HG02870 (cell line): ENCODE data around the gene PAX8.
"Not testable (repeated sequence)": the region's sequence is repeated elsewhere in the genome, so short reads cannot be mapped to it uniquely, and the experiment has no call there.

Source experiments
- ATAC-seq: cut with Tn5 transposase; IDR thresholded peaks from one replicate; pipeline ENCODE4 v1.9.1; 2021; ENCODE audit warnings: mild to moderate bottlenecking, moderate library complexity; ENCODE audit not compliant: unreplicated experiment

Gene PAX8

GRCh38 chr2:113238871-113239839 is 39.6 kb downstream of the PAX8 start:
- no peak for ATAC-seq

DNA sequence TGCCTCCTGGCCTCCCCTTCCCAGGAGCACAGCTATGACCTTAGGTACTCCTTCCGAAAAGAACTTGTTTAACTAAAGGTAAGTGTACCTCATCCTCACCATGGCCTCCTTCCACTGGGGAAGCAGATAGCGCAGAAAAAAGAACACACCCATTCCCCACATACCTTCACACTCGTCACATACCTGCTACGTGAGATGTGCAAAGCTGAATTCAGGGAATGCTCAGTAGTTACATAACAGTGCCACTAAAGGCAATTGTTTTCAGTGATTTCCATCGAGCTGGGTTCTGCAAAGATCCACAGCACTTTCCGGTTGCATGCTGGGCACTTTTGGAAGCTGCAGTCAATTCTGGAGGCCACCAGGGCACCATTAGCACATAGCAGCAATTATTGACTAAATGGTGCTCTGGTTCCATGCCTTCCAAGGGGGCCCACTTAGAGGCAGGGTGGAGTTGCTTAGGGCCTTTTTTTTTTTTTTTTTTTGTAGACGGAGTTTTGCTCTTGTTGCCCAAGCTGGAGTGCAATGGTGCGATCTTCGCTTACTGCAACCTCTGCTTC is 41.0 kb downstream of the PAX8 start:
- ATAC-seq, result no peak

DNA sequence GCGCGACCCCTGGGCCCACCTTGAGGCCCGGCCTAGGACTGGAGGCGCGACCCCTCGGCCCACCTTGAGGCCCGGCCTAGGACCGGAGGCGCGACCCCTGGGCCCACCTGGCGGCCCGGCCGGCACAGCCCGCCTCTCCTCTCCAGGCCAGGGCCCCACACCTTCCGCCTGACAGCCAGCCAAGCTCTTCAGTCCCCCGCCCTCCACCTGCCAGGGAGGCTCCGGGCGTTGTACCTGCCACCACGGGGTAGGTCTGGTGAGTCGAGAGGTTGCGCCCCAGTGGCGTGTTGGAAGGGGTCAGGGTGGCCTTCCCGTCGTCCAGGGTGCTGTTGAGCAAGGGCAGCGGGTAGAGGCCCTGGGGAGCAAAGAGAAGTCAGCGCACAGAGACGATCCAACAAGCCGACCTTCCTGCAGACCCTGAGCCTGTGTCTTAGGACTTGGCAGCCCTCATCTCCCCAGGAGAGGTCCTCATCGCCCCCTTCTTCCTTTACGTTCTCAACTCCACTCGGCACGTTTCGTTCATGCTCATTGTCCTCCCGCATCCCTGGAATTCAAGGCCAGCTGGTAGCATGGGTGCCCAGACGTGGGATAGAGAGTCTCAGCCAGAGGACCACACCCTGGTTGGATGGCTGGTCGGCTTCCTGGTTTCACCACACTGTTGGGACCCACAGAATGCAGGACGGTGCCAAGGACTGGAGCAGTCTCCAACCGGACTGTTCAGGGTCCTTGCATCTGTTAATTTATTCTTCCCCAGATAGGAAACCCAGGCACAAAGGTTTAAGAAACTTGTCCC is 42.2 kb downstream of the PAX8 start:
- no peak for ATAC-seq

DNA sequence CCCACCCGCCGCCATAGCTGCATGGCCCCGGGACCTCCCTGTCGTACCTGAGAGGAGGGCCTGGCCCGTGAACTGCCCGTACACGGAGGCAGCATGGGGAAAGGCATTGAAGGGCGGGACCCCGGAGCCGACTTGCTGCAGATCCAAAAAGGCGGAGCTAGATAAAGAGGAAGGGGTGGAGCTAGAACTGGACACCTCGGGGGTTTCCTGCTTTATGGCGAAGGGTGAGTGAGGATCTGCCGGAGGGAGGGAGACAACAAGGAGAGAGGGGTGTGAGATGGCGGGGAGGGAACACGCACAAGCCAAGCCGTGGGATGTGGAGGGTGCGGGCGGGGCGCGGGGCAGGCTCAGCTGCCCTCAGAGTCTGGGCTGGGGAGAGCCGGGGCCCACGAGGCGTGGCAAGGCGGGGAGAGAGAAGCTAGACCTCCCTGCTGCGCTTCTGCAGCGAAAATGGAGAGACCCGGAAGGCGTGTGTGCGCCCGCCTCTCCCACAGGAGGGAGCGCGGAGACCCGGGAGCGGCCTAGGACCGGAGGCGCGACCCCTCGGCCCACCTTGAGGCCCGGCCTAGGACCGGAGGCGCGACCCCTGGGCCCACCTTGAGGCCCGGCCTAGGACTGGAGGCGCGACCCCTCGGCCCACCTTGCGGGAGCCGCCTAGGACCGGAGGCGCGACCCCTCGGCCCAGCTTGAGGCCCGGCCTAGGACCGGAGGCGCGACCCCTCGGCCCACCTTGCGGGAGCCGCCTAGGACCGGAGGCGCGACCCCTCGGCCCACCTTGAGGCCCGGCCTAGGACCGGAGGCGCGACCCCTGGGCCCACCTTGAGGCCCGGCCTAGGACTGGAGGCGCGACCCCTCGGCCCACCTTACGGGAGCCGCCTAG is 43.1 kb downstream of the PAX8 start:
- ATAC-seq, result not testable (repeated sequence)

- no peak for ATAC-seq
Measured at GRCh38 chr2:113234721-113235346, 43.9 kb downstream of the PAX8 start.

DNA sequence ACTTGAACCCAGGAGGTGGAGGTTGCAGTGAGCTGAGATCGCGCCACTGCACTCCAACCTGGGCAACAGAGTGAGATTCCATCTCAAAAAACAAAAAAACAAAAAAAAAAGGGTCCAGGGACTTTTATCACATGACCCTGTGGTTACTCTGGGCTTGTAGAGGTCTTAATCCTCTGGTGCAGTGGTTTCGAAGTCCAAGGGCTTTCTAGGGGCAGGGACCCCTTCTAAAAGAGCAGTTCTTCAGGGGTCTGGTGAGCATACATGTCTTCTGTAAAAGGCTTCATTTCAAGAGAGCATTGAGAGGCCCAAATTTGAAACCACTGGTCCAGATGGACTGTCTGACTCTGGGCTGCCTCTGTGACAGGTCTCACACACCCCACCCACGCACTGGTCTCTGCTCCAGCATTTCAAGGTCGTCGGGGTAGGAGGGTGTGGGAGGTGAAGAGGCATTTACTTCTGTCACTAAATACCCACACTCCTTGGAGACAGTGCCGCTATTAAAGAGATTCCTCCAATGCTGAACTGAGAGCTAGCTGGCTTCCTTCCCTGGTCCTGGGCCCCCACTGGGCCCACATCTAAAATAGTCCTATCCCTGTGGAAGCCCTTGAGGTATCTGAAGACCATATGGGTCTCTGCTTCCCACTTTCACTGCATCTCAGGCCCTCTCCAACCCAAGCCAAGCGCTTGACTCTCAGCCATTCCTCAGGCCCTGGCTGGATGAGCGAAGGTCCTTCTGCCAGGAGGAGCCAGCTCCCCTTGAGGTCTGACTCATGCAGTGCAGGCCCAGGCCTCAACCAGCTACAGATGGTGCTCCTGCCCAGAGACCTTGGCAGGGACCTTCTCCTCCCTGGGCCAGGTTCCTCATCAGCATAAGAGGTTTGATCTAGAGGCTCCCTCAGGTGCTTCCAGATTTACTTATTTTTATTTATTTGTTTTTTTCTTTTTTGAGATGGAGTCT is 44.8 kb downstream of the PAX8 start:
- ATAC-seq, result no peak

DNA sequence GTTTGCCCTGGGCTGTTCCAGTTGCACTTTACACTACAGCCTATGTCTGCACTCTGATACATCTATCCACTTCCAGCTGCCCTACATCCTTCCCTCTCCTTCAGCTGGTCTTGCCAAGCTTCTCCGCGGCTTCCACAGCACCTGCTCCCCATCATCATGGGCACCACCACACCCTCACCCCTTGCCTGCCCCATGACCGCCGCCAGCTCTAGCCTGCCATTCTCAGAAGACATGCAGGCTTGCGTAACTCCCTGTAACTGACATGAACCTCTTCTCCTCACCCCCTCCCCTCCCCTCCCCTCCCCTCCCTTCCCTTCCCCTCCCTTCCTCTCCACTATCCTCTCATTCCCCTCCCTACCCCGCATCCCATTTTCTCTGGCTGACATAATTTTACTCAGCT is 46.0 kb downstream of the PAX8 start:
- ATAC-seq, result no peak

- no peak for ATAC-seq
Measured at GRCh38 chr2:113232123-113232522, 46.6 kb downstream of the PAX8 start.

- ATAC-seq, result no peak
Measured at GRCh38 chr2:113231064-113231463, 47.7 kb downstream of the PAX8 start.

DNA sequence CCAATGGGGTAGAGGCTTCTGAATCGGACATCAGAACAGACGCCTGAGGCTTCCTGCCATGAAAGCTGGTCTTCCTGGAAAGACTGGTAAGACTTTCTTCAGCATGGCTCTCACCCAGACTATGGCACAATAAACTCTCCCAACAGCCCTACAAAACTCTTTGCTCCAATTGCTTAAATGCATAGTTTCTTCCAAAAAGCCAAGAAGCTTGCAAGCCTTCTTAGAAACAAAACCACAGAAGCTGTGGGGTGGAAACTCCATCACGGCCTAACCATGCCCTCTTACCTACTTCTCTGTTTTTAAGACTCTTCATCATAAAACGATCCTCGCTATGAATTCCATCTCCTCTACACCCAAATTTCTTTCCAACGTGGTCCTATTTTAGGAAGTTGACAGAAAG is 48.2 kb downstream of the PAX8 start:
- no peak for ATAC-seq

DNA sequence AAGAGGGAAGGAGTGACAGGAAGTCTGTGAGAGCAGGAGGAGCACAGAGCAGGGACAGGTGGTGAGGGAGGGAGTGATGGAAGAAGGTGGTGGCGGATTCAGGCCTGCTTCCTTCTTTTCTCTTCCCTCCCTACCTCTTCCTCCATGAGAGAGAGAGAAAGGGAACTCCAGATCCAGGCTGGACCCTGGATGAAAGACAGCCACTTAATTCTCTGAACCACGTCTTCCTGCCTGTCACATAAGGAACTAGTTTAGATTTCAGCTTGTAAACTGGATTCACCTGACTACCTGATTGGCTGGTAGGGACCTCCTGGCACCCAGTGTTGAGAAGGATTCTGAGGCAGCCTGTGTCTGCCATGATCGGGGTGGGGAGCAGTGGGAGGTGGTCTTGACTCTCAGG is 48.9 kb downstream of the PAX8 start:
- ATAC-seq, result no peak

DNA sequence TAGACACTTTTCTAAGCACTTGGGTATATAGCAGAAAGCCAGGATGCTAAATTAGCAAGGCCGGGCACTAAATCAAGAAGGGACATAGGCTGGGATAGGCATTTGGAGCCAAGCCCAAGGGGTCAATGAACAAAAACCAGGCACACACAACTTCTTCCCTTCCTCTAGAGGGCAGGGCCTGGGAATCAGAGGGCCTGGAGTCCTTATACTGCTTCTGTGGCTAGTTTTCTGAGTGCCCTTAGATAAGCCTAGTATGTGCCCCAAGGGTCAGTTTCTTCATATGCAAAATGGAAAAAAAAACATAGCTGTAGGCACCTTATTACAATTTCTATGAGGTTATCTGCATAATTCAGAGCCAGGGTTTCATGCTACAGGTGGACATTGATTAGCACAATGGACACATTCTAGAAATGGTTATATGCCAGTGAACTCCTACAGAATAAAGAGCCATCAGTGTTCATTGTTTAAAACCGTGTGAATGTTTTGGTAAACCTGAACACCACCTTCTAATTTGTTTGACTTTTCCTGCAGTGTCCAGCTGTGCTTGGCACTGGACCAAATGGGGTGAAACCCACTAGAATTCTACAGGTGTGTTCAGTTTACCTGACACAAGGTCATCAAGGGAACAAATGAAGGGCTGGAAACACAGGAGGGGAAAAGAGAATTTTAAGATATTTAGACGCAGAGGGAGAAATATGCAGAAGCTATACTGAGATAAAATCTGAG is 49.6 kb downstream of the PAX8 start:
- ATAC-seq, result no peak

DNA sequence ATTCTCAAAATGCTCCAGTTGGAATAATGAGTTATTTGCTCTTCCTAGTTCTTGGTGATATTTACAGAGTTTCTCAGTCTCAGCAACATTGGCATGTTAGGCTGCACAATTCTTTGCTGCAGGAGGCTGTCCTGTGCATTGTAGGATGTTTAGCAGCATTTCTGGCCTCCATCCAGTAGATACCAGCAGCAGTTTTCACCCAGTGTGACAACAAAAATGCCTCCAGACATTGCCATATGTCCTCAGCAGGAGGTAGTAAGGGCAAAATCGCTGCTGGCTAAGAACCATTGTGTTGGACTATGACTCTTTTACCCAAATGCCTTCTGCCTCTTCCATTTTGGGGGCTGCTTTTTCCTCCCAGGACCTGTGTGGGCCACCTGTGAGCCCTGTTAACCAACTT is 50.4 kb downstream of the PAX8 start:
- ATAC-seq, result no peak

DNA sequence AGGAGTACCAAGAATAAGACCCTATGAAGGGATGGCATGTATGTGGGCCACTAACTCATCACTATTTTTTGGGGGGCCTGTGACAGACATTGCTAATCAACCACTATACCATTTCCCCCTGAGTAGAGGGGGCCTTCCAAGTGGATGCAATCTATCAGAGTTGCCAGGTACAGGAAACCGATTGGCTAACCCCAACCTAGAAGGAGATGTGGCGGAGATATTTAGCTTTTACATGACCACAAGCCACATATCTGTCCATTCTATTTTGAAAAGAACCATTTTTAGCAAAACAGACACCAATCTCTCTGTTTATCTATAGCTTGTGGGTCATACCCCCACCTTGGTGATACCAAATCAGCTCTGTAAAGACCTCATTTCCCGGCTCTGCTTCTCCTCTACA is 51.0 kb downstream of the PAX8 start:
- ATAC-seq, result no peak

DNA sequence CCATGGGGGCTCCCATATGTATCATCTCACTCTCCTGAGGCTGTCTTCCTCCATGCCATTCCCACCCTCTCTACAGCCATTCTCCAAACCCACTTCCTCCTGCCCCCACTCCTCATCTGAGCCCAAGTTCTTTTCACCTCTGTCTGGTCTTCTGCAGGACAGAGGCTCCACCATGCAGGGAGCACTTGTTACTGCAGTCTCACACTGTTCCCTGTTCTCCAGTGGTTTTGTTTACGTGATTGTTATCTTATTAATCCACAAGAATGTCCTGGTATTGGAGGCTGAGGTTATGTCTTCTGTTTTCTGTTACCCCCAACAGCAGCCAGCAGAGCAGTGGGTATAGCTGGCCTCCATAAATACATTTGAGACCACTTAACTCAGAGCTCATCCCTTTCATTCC is 51.4 kb downstream of the PAX8 start:
- ATAC-seq, result no peak

DNA sequence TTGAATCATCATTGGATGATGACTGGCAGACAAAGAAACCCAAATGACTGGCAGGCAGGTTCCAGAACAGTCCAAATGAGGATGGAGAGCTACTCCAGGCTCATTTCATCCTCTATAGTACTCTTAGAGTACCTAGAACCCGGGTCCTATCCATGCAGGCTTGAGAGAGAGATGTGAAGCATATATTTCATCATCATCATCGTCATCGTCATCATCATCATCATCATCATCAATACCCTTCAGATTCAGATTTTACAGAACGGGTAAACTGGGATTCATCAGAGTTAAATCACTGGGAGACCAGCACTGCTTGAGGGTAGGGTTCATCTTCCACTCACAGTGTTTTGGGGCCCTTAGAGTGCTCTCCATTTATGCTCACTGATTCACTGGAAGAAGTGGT is 52.3 kb downstream of the PAX8 start:
- no peak for ATAC-seq

DNA sequence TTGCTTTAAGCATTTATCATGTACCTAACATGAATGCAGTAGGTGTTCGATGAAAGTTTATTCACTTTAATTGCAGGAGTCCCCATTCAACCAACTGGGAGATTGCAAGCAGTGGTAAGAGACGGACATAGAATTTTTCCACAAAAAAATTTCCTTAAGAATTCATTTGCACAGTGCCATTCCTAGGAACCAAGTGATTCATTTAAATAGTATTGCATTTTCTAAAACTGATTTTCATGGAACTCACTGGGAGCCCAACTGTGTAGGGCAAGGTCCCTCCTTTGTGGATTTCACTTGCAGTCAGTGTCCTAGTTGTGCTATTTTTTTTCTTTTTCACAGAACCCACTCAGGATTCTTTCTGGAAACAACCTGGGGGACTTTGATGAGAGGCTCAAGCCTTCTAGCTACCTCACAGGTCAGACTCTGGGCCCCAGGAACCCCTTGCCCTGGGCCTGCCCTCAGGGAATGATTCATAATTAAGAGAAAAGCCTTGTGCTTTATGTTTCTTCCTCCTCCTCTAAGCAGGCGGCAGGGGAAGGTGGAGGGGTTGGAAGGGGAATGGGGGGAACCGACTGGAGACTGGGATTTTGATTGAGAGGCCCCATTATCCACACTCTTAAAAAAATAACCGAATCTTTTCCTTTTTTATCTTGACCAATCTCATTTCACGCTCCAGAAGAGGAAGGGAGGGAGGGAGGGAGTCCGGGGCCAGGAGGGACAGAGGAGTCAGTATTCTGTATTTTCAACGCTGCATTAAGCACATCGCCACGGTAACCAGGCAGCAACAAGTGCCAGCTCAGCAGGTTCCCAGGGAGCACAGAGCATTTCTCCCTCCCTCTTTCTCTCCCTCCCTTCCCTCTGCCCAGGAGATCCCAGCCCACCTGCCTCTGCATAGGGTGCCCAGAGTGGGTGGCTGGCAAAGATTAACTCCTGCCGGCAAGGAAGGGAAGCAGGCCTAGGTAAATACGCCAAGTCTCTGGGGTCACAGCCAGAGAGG is 53.2 kb downstream of the PAX8 start:
- ATAC-seq, result no peak
